MCF 10A (cell line): ENCODE data around the gene RBM12. TPM values are rescaled to one million over a fixed set of nuclear protein-coding genes. Genes with fewer than 3 reads are reported as not detected.

Experiments used
- BruUV-seq: library from RNA; stranded (reverse); fragments of 400-500 nt; replicated peaks from 2 replicates; lab custom pipeline; 2021; lab: Mats Ljungman, UMichigan
- CTCF ChIA-PET: fragments of 300-600 bp; sonication (Branson Sonifier 250); formaldehyde crosslinking; extraction: SDS; loops from one replicate; lab custom pipeline; 2021; ENCODE audit warnings: antibody characterized with exemption, inconsistent platforms; lab: Yijun Ruan, JAX
- POLR2A ChIA-PET: fragments of 300-600, 350-650 bp; sonication (Branson Sonifier 250); formaldehyde crosslinking; extraction: SDS; loops from one replicate; lab custom pipeline; 2020; ENCODE audit warnings: antibody characterized with exemption, inconsistent platforms; lab: Yijun Ruan, JAX
- DNase-seq: peaks from one replicate; pipeline ENCODE4 v3.0.0-alpha.2; 2018; ENCODE audit not compliant: unreplicated experiment
- H3K27ac Mint-ChIP-seq: one replicate; pipeline ENCODE4 v1.8.0; 2022; ENCODE audit warnings: mild to moderate bottlenecking, low read depth, mixed read lengths; ENCODE audit not compliant: unreplicated experiment
- H3K27me3 Mint-ChIP-seq: one replicate; pipeline ENCODE4 v1.8.0; 2022; ENCODE audit warnings: mixed read lengths; ENCODE audit not compliant: insufficient read depth, unreplicated experiment
- H3K36me3 Mint-ChIP-seq: one replicate; pipeline ENCODE4 v1.8.0; 2022; ENCODE audit warnings: mild to moderate bottlenecking, moderate library complexity, mixed read lengths; ENCODE audit not compliant: insufficient read depth, unreplicated experiment
- H3K4me1 Mint-ChIP-seq: one replicate; pipeline ENCODE4 v1.8.0; 2022; ENCODE audit warnings: mixed read lengths; ENCODE audit not compliant: insufficient read depth, unreplicated experiment
- H3K4me3 Mint-ChIP-seq: one replicate; pipeline ENCODE4 v1.8.0; 2022; ENCODE audit warnings: mild to moderate bottlenecking, moderate library complexity, mixed read lengths; ENCODE audit not compliant: unreplicated experiment
- H3K9me3 Mint-ChIP-seq: one replicate; pipeline ENCODE4 v1.8.0; 2022; ENCODE audit warnings: mixed read lengths; ENCODE audit not compliant: unreplicated experiment
- intact Hi-C: fragments of 100-400 bp; cut with micrococcal nuclease; formaldehyde crosslinking; loops from 2 replicates; pipeline ENCODE4 v1.14.1; 2022
- total RNA-seq: library from RNA; stranded (reverse); gene quantifications from 2 replicates; pipeline ENCODE4 v1.2.3, GENCODE V29; 2022
- TF ChIP-seq, protein P1 (sequence below): fragments of 200-600 bp; IDR thresholded peaks from one replicate; pipeline ENCODE4 v1.8.0; 2022; ENCODE audit warnings: antibody characterized with exemption, mild to moderate bottlenecking; ENCODE audit not compliant: unreplicated experiment

The RBM12 gene
- total RNA-seq, 1 experiment from 2014 or later: 60.1 TPM

DNA sequence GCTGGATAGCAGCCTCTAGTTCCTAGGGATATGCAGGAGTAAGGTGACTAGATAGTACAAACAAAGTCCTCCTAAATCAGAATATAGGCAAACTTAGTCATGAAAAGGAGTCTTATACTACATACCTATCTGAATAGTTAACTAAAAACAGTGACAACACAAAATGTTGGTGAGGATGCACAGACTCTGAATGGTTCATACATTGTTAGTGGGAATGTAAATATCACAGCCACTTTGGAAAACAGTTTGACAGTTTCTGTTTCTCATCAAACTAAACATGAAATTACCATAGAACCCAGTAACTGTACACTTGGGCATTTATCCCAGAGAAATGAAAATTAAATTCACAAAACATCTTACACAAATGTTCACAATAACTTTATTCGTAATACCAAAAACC is 17.3 kb upstream of the RBM12 start:
- no TSS peak for BruUV-seq
- TF ChIP-seq, protein P1, sequence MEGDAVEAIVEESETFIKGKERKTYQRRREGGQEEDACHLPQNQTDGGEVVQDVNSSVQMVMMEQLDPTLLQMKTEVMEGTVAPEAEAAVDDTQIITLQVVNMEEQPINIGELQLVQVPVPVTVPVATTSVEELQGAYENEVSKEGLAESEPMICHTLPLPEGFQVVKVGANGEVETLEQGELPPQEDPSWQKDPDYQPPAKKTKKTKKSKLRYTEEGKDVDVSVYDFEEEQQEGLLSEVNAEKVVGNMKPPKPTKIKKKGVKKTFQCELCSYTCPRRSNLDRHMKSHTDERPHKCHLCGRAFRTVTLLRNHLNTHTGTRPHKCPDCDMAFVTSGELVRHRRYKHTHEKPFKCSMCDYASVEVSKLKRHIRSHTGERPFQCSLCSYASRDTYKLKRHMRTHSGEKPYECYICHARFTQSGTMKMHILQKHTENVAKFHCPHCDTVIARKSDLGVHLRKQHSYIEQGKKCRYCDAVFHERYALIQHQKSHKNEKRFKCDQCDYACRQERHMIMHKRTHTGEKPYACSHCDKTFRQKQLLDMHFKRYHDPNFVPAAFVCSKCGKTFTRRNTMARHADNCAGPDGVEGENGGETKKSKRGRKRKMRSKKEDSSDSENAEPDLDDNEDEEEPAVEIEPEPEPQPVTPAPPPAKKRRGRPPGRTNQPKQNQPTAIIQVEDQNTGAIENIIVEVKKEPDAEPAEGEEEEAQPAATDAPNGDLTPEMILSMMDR: no peak
- Mint-ChIP-seq H3K4me3 (no peak overlapping the region), H3K36me3 (peaks cover 60% of the 10 kb centered on the region), H3K27me3 (no peaks in the 10 kb centered on the region), H3K4me1 (no peaks in the 10 kb centered on the region), H3K9me3 (no peaks in the 10 kb centered on the region), H3K27ac (no peak overlapping the region)
- intact Hi-C loops: no loop called here
- CTCF ChIA-PET: no interaction called here
- no peak for DNase-seq
- POLR2A ChIA-PET: interaction anchor here (0.7 kb wide), 1 partner anchor 33 kb away, joined by 3 read pairs; no protein-coding TSS in a partner anchor

DNA sequence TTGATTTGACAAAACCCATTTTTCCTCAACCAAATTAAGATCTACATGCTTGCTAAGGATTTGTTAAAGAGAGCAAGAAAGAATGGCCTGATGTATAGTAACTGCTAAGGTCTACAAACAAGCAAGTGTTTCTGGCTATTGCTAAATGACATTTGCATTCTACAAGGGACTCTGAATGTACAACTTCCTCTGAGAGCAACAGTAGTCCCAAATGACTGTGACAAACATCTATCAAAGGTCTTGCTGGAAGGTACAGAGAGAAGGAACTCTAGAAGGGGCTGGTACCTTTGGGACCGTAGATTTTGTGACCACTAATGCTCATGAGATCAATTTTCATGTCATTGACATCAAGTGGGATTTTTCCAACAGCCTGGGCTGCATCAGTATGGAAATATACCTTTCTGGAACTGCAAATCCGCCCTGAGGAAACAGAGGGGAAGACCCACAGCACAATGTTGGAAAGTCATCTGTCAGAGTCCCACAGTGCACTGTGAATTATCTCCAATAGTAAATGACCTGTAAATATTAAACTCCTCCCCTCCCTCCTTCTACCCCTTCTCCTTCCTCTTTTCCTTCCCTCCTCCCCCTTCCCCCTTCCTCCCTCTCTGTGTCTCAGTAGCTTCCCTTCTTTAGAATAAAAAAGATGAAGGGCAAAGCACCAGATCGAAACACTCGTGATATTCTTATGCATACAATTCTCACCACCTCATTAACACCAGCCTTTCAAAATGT is 15.9 kb upstream of the RBM12 start:
- no TSS peak for BruUV-seq
- H3K27me3 Mint-ChIP-seq: no peaks in the 10 kb centered on the region
- H3K27ac Mint-ChIP-seq: no peak overlapping the region
- DNase-seq: no peak
- no peak overlapping the region for H3K4me3 Mint-ChIP-seq
- intact Hi-C loops: no loop called here
- CTCF ChIA-PET: no interaction called here
- POLR2A ChIA-PET: interaction anchor here (1.5 kb wide), 1 partner anchor 18 kb away, joined by 5 read pairs; the partner anchor contains the start of genes NFS1 and ROMO1
- peaks cover 60% of the 10 kb centered on the region for H3K36me3 Mint-ChIP-seq
- no peaks in the 10 kb centered on the region for H3K9me3 Mint-ChIP-seq
- TF ChIP-seq, protein P1: no peak
- no peaks in the 10 kb centered on the region for H3K4me1 Mint-ChIP-seq

DNA sequence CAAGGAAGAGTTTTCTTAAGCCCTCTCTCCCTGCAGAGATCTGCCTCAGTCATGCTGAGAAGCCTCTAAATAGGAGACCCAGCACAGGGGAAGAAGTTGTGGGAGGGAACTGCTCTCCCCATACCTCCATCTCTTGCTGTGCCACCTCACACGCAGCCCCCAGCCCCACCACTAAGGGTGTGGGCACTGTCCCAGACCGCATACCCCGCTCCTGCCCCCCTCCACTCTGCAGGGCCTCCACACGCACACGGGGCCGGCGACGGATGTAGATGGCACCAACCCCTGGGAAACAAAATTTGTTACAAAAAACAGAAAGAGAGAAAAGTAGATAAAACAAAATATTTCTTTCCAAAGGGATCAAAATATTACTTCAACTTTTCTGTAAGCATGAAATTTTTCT is 10.2 kb upstream of the RBM12 start:
- H3K4me1 Mint-ChIP-seq: no peaks in the 10 kb centered on the region
- no peaks in the 10 kb centered on the region for H3K9me3 Mint-ChIP-seq
- no peak for DNase-seq
- POLR2A ChIA-PET: interaction anchor here (0.6 to 4.6 kb wide), 4 partner anchors 10 to 410 kb away, joined by 3 to 38 read pairs (median 4); partner anchors contain the start of genes CPNE1 and RBM12
- no peak overlapping the region for H3K27ac Mint-ChIP-seq
- CTCF ChIA-PET: interaction anchor here (0.6 to 0.8 kb wide), 2 partner anchors 18 to 189 kb away, joined by 3 to 4 read pairs; no protein-coding TSS in a partner anchor
- H3K4me3 Mint-ChIP-seq: no peak overlapping the region
- intact Hi-C loops: no loop called here
- BruUV-seq: no TSS peak
- TF ChIP-seq, protein P1: no peak
- H3K27me3 Mint-ChIP-seq: no peaks in the 10 kb centered on the region
- peaks cover 75% of the 10 kb centered on the region for H3K36me3 Mint-ChIP-seq

DNA sequence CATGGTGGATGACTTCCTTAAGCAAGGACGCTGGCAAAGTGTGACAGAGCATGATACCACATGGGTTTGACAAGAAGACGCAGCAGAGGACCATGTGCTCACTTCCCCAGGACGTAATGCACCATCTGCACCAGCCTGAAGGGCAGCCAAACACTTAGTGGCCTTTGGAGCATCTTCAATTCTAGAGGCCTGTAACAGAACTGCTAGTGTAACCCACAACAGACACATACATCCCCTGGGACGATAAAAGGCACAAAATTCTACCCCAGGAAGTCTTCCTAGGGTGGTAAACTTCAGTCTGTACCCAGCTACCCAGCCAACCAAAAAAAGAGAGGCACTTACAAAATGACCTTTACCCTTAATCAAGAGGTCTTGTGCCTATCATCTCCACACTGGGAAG is 9.2 kb upstream of the RBM12 start:
- DNase-seq: no peak
- H3K27ac Mint-ChIP-seq: no peak overlapping the region
- intact Hi-C loops: no loop called here
- H3K4me1 Mint-ChIP-seq: no peaks in the 10 kb centered on the region
- no peak overlapping the region for H3K4me3 Mint-ChIP-seq
- ChIA-PET POLR2A (interaction anchor here (4.6 kb wide), 1 partner anchor 9 kb away, joined by 38 read pairs; the partner anchor contains the start of genes CPNE1 and RBM12), CTCF (no interaction called here)
- H3K27me3 Mint-ChIP-seq: no peaks in the 10 kb centered on the region
- peaks cover 78% of the 10 kb centered on the region for H3K36me3 Mint-ChIP-seq
- TF ChIP-seq, protein P1: no peak
- BruUV-seq: no TSS peak
- no peaks in the 10 kb centered on the region for H3K9me3 Mint-ChIP-seq
